ENCODE measurements around the gene REXO4. TPM values are rescaled to one million over a fixed set of nuclear protein-coding genes. Genes with fewer than 3 reads are reported as not detected.

The REXO4 gene
- total and polyA plus RNA-seq, 2 donors (not counting 3 experiments of a cell fraction or from before 2014, with no cell fraction given), result 19.5 to 29.5 TPM

- no TSS peak for BruUV-seq (replicated peaks)
- Histone ChIP-seq H3K9me3 (replicated peaks; ENCODE audit: control insufficient read depth, insufficient read depth, low read length) (no peaks in the 10 kb centered on the region), H3K79me2 (ENCODE audit: control insufficient read depth, insufficient read depth, low read length) (no peaks in the 10 kb centered on the region), H3K4me1 (ENCODE audit: control insufficient read depth, extremely low read depth, insufficient read depth, low read length) (no peaks in the 10 kb centered on the region), H3K27ac (ENCODE audit: insufficient read depth, low read depth, low read length) (no peak overlapping the region), H4K20me1 (replicated peaks; ENCODE audit: control insufficient read depth, extremely low read depth, insufficient read depth, low read length) (no peaks in the 10 kb centered on the region), H3K9me1 (replicated peaks; ENCODE audit: control insufficient read depth, extremely low read depth, insufficient read depth, low read length) (no peaks in the 10 kb centered on the region), H3K9ac (replicated peaks; ENCODE audit: extremely low read depth, insufficient read depth, low read length) (no peak overlapping the region), H2AFZ (ENCODE audit: low read depth, low read length) (no peak overlapping the region), H3K4me2 (ENCODE audit: insufficient read depth, low read length) (no peak overlapping the region), H3K4me3 (replicated peaks in 1 of 3; ENCODE audit: insufficient read depth in 1 of 3, low read depth in 1 of 3, low read length in 3 of 3) (no peak overlapping the region), H3K27me3 (ENCODE audit: control insufficient read depth in 2 of 2, insufficient read depth in 2 of 2, low read length in 2 of 2) (no peaks in the 10 kb centered on the region), H3K36me3 (ENCODE audit: control insufficient read depth in 2 of 2, extremely low read depth in 1 of 2, insufficient read depth in 2 of 2, low read length in 2 of 2) (no peaks in the 10 kb centered on the region)
- FAIRE-seq, result no peak
- ChIA-PET POLR2A (no interaction called here), CTCF (interaction anchor here (0.8 to 1.1 kb wide), 3 partner anchors 9 to 356 kb away, joined by 3 read pairs; no protein-coding TSS in a partner anchor)
- TF ChIP-seq FOS (IDR thresholded peaks at IDR 0.05; ENCODE audit: borderline replicate concordance, insufficient read depth, low read length) (no peak), JUN (IDR thresholded peaks at IDR 0.05; ENCODE audit: borderline replicate concordance, insufficient read depth, insufficient read length, low read depth) (no peak), GATA2 (IDR thresholded peaks at IDR 0.05; ENCODE audit: insufficient read depth, insufficient read length, low read depth, low read length) (no peak), POLR2A (IDR thresholded peaks at IDR 0.05; ENCODE audit: low read depth, low read length) (no peak), EZH2 (IDR thresholded peaks at IDR 0.05; ENCODE audit: borderline replicate concordance, low read depth, low read length, severe bottlenecking) (no peak), POLR2AphosphoS5 (IDR thresholded peaks at IDR 0.05; ENCODE audit: insufficient read depth, low read depth, low read length) (no peak), MYC (IDR thresholded peaks at IDR 0.05; ENCODE audit: low read depth, low read length) (no peak)
- TF ChIP-seq, protein P1, sequence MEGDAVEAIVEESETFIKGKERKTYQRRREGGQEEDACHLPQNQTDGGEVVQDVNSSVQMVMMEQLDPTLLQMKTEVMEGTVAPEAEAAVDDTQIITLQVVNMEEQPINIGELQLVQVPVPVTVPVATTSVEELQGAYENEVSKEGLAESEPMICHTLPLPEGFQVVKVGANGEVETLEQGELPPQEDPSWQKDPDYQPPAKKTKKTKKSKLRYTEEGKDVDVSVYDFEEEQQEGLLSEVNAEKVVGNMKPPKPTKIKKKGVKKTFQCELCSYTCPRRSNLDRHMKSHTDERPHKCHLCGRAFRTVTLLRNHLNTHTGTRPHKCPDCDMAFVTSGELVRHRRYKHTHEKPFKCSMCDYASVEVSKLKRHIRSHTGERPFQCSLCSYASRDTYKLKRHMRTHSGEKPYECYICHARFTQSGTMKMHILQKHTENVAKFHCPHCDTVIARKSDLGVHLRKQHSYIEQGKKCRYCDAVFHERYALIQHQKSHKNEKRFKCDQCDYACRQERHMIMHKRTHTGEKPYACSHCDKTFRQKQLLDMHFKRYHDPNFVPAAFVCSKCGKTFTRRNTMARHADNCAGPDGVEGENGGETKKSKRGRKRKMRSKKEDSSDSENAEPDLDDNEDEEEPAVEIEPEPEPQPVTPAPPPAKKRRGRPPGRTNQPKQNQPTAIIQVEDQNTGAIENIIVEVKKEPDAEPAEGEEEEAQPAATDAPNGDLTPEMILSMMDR (IDR thresholded peaks at IDR 0.05; ENCODE audit: extremely low read depth in 1 of 2, insufficient read depth in 1 of 2, low read depth in 1 of 2, low read length in 2 of 2), result no peak
- TF ChIP-seq, protein P2, sequence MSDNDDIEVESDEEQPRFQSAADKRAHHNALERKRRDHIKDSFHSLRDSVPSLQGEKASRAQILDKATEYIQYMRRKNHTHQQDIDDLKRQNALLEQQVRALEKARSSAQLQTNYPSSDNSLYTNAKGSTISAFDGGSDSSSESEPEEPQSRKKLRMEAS (IDR thresholded peaks at IDR 0.05; ENCODE audit: insufficient read depth, insufficient read length), result no peak
- dilution Hi-C loops (cut with MboI; ENCODE audit: extremely low pct_ligation_motif_present, low sequenced_read_pairs), result no loop called here
- no peak for DNase-seq (ENCODE audit: low read depth, low spot score)
- intact Hi-C loops (cut with micrococcal nuclease), result no loop called here
Observed at GRCh38 chr9:133386338-133386737, 31.5 kb downstream of the REXO4 start.

Data from endothelial cell of umbilical vein (primary cell).